Erythroblast (primary cell): ENCODE measurements around the gene CDH2.

ENCODE experiments used
- DNase-seq, 2 experiments: peaks; one replicate each; lab custom pipeline; 2025; lab: John Stamatoyannopoulos, UW
- GATA1 ChIP-seq: IDR thresholded peaks from 2 replicates; pipeline ENCODE4 v1.6.1; 2011; ENCODE audit warnings: low read depth, mild to moderate bottlenecking, control low read depth, low read length, moderate library complexity
- POLR2A ChIP-seq: IDR thresholded peaks from 2 replicates; pipeline ENCODE4 v1.6.1; 2011; ENCODE audit warnings: mild to moderate bottlenecking, low read length

CDH2 gene

DNA sequence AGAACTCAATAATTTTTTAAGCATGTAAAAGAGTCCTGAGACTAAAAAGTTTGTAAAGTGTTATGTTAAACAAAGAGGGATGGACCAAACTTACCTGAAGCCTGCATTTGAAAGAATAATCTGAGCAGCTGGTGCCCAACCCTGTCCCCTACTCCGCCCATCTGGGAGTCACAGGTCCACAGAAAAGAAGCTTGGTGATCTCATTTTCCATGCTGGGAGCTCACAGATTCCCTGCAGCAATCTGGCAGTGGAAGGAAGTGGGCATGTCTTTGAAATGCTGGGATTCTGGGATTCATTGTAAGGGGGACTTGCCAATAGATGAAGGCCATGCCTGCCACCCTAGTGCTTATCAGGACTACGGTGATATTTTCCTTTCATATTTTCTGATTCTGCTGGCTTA, 17.9 kb downstream of the CDH2 start:
- no peak for DNase-seq

DNA sequence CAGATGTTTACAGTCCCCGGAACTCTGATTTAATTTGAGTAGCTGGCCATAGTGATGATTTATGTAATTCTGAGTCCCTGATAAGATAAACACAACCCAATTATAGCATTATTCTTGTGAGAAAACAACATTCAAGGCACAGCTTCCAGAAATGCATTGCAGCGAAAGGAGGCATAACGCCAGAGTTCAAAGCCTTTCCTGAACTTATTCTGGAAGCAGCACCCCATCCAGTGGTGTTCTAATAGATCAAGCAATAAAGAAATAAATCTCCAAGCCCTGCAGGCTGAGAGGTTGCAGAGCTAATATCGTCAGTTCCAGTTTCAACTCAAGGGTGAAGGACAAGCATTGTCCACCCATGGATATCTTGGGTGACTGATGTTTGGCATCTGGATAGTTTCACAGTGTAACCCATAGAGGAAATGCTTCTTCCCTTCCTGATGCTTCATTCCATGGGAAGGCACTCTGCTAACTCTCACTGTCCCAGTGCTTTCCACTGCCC, 18.8 kb downstream of the CDH2 start:
- no peak for DNase-seq
- no peak for TF ChIP-seq GATA1
- TF ChIP-seq POLR2A, result no peak

More for the DNA sequence above, 17.9 kb downstream of the CDH2 start:
- TF ChIP-seq POLR2A, result no peak
- no peak for TF ChIP-seq GATA1

DNA sequence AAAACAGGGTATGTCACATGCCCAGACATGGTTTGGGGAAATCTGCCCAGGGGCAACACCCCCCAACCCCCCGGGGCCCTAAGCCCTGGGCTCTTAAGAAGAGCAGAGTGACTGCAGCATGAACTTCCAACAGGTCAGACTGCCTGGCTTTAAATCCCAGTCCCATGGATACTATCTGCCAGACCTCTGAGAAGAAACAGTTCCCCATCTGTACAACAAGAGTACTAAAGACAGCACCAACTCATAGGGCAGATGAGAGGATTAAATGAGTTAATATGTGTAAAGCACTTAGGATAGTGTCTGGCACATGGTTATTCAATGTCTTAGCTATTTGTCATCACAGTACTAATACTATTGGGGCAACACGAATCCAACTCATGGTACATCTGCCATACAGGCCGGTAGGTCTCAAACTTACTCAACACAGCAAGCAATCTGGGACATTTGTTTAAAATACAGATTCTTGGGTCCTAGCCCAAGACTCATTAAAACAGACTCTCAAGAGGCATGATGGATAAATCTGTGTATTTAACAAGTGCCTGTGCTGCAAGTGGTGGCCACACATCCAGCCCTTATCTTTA, 23.4 kb downstream of the CDH2 start:
- no peak for DNase-seq
- no peak for TF ChIP-seq GATA1
- no peak for TF ChIP-seq POLR2A

DNA sequence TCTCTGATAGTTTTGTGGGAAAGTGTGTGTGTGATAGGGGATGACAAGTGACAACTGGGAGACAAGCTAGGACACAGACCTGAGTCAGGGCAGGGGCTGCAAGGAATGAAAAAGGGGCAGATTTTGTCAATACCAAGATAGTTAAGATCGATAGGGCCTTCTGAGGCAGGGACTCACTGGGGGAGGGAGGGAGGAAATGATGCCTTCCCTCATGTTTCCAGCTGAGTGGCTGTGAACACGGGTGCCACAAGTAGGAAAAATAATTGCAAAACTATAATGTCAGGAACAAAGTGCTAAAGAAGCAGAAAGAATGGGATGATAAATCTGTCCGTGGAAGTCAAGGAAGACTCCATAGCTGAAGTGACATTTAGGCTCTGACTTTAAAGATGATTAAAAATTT, 24.2 kb downstream of the CDH2 start:
- TF ChIP-seq POLR2A (no peak), GATA1 (no peak)

DNA sequence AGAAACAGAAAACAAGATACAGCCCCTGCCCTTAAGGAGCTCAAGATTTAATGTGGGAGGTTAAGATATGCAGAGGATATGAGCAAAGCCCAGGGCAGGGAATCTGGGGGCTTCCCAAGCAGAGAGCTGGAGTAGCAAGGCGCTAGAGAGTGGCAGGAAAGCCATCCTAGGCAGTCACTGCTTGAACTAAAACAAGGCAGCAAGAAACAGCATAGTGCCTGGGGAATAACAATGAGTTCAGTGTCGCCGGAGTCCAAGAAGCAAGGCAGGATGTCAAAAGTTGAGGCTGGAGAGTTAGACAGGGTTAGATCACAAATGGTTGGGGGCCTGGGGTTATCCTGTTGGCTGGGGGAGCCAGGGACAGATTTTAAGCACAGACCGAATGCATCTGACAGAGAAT, 24.6 kb downstream of the CDH2 start:
- TF ChIP-seq GATA1, result no peak
- no peak for TF ChIP-seq POLR2A
- no peak for DNase-seq

More for the DNA sequence above, 24.2 kb downstream of the CDH2 start:
- DNase-seq, result no peak

DNA sequence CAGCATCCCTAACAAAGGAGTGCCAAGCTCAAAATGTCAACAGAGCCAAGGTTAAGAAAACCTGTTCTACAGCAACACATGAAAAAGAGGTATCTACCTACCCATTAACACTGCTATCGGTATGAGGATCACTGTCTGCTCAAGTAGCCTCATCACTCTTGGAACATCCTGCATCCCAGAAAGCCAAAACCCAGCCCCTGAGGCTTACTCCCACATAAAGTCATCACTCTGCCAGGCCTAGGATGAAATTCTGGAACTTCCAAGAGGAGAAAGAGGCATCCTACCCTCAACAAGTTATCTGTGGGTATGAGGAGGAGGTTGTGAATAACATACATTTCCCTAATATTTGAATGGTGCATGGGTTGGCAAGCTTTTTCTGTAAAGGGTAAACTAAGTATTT, 25.5 kb downstream of the CDH2 start:
- TF ChIP-seq POLR2A, result no peak
- TF ChIP-seq GATA1, result no peak
- no peak for DNase-seq

DNA sequence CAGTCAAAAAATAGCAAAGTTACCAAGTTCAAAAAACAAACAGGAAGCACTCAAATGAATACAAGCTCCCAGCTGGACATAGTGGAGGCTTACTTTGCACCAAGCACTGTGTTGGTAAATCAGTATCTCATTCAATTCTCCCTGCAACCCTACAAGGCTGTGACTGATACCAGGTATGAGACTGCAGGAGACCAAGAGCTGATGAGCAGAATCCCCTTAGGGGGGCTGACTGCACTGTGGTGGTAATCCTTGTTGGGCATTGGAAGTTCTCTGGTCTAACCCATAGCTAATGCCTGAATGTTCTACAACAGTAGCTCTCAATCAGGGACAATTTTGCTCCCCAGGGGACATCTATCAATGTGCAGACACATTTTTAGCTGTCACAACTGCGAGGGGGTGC, 26.0 kb downstream of the CDH2 start:
- TF ChIP-seq GATA1, result no peak
- no peak for TF ChIP-seq POLR2A
- DNase-seq, result no peak

DNA sequence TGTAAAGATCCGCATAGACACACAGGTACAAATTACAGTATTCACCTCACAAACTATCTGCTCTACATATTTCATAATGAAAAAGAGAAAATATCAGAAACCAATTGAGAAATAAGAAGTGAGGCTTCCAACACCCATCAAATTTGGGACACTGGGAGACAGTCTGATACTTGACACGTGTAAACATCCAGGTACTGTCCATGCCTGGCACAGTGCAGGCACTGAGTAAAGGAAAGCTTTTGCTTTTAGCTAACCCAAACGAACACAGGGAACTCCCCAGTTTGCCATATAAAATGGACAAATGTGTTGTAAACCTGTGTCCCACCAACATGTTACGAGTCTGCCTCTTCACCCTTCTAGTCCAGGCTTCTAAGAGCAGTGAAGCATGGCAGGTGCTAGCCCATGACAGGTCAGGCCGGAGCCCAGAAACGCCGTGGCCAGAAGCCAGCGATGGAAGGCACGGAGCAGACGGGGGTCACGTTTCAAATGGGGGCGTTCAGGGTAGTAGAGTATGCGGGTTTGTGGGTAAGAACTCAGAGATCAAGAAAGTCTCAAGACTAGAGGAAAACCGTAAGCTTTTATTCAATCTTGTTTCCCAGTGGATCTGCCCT, 27.0 kb downstream of the CDH2 start:
- TF ChIP-seq POLR2A (no peak), GATA1 (no peak)

DNA sequence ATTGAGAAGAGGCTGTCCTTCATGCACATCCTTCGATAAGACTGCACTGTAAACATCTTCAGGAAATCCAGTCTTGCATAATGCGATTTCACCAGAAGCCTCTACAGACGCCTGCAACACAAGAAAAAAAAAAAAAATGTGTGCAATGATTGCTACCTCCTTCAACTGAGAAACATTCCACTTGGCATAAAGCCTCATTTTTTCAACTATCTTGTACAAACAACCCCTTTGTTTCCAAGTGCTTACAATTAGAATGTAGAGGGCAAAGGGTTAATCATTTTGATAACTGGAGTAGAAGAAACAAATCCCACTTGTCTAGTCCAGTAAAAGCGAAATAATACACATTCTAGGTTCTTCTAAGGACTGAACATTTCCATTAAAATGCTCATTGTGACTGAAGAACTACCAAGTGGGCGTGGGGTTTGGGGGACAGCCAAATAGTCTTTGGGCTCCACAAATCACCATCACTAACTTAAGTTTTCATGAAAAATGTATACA, 29.2 kb downstream of the CDH2 start:
- TF ChIP-seq POLR2A (no peak), GATA1 (no peak)
- no peak for DNase-seq

More for the DNA sequence above, 27.0 kb downstream of the CDH2 start:
- no peak for DNase-seq

DNA sequence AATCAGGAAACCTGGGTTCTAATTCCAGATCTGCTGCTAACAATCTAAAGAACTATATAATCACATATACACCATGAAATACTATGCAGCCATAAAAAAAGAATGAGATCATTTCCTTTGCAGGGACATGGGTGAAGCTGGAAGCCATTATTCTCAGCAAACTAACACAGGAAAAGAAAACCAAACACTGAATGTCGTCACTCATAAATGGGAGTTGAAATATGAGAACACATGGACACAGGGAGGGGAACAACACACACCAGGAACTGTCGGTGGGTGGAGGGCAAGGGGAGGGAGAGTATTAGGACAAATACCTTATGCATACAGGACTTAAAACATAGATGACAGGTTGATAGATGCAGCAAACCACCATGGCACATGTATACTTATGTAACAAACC, 33.2 kb downstream of the CDH2 start:
- DNase-seq, result no peak
- no peak for TF ChIP-seq POLR2A
- TF ChIP-seq GATA1, result no peak

DNA sequence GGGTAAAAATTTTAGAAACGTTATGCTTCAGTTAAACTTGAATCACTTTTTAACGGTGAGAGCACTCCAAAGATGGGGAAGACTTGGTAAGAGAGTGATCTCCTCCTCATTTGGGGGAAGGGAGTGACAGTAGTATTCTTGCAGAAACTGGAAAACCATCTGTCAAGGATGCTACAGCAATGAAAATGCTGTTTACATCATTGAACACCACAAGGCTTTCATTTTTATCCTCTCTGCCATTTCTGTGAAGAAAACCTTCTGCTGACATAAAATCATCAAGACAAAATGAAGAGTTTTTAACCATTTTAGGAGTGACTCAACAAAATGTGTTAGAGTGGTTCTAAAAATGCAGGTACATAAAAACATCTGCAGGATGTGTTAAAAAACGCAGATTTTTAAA, 38.1 kb downstream of the CDH2 start:
- TF ChIP-seq POLR2A (no peak), GATA1 (no peak)
- no peak for DNase-seq

DNA sequence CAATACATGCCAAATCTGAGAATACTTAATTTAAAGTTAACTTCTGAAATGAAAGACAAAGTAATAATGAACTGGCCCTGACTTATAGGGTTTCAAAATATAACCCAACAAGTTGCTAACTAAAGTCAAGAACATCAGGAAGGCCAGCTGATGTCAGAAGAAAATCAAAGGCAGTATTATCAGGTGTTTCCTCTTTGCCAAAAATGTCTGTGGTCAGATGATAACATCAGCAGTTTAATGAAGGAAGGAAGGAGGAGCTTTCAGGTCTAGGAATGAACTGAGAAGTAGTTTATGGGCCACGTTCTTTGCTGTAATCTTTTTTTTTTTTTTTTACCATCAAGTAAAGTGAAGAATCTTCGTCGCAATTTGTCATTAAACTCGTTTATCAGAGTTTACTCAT, 40.9 kb downstream of the CDH2 start:
- no peak for TF ChIP-seq GATA1
- TF ChIP-seq POLR2A, result no peak
- no peak for DNase-seq

DNA sequence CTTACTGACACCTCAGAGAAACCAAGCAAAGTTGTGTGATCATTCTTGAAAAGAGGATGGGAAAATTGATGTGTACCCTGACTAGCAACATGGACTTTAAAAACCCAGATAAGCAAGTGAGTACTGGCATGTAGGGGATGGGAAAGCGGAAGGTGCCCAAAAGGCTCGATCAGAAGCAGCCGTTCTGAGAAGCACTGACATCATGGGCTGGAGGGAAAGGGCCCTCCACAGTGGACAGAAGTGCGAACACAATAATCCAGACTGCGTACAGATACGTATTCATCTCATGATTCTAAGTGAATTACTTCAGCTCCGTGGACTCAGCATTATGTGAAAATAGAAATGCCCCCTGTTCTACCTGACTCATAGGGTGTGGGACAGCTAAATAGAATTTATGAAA, 42.2 kb downstream of the CDH2 start:
- TF ChIP-seq GATA1, result no peak
- TF ChIP-seq POLR2A, result no peak
- no peak for DNase-seq

DNA sequence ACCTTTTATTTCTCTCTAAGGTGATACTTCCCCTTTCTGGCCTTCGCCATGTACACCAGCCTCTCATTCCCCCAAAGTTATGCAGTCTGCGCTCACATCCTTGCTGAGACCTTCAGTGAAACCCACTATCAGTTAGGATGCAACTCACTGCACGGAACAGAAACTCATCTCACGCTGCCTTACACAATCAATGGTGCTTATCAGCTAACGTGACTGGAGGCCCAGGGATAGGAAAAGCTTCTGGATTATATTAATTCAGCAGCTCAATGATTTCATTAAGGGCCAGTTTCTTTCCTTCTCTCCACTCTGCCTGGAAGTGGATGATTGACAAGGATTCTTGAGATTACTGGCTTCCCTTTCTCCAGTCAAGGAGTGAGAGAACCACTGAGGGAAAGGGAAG, 44.8 kb downstream of the CDH2 start:
- no peak for DNase-seq
- TF ChIP-seq POLR2A (no peak), GATA1 (no peak)

DNA sequence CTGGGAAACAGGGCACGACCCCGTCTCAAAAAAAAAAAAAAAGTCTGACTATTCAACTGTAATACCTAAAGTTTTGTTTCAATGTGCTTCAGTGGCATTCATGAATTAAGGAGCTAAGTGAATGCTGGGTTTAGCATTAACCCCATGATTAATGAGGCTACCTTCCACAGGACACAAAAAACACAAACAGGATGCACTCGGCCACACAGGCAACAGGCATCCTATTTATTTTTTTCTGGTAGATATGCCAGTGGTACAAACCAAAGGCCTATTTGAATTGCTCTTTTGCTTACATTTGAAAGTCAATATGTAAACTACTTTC, 48.3 kb downstream of the CDH2 start:
- TF ChIP-seq POLR2A, result no peak
- no peak for TF ChIP-seq GATA1
- DNase-seq, result no peak
